ENCODE data around the gene TREML4.

GRCh38 chr6:41214559-41215238 lies 13.4 kb upstream of the TREML4 start:
- TF ChIP-seq CTCF (IDR thresholded peaks at IDR 0.05) (no peak), POLR2A (IDR thresholded peaks at IDR 0.05) (no peak)
